Nucleus accumbens (tissue), 56 donors: ENCODE measurements around the gene GAA.

Experiments
- DNase-seq, 56 donors: peaks; one replicate each; lab custom pipeline; 2025; lab: John Stamatoyannopoulos, UW

The GAA gene

DNA sequence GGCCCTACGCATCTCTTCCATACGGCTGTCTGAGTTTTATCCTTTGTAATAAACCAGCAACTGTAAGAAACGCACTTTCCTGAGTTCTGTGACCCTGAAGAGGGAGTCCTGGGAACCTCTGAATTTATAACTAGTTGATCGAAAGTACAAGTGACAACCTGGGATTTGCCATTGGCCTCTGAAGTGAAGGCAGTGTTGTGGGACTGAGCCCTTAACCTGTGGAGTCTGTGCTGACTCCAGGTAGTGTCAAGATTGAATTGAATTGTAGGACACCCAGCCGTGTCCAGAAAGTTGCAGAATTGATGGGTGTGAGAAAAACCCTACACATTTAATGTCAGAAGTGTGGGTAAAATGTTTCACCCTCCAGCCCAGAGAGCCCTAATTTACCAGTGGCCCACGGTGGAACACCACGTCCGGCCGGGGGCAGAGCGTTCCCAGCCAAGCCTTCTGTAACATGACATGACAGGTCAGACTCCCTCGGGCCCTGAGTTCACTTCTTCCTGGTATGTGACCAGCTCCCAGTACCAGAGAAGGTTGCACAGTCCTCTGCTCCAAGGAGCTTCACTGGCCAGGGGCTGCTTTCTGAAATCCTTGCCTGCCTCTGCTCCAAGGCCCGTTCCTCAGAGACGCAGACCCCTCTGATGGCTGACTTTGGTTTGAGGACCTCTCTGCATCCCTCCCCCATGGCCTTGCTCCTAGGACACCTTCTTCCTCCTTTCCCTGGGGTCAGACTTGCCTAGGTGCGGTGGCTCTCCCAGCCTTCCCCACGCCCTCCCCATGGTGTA is 1.5 kb downstream of the GAA start:
- DNase-seq, result no peak

- no peak for DNase-seq
These were observed 2.2 kb downstream of the GAA start for GRCh38 chr17:80103449-80104085.

DNA sequence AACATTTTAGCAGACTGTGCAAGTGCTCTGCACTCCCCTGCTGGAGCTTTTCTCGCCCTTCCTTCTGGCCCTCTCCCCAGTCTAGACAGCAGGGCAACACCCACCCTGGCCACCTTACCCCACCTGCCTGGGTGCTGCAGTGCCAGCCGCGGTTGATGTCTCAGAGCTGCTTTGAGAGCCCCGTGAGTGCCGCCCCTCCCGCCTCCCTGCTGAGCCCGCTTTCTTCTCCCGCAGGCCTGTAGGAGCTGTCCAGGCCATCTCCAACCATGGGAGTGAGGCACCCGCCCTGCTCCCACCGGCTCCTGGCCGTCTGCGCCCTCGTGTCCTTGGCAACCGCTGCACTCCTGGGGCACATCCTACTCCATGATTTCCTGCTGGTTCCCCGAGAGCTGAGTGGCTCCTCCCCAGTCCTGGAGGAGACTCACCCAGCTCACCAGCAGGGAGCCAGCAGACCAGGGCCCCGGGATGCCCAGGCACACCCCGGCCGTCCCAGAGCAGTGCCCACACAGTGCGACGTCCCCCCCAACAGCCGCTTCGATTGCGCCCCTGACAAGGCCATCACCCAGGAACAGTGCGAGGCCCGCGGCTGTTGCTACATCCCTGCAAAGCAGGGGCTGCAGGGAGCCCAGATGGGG is 3.1 kb downstream of the GAA start:
- DNase-seq, result no peak

DNA sequence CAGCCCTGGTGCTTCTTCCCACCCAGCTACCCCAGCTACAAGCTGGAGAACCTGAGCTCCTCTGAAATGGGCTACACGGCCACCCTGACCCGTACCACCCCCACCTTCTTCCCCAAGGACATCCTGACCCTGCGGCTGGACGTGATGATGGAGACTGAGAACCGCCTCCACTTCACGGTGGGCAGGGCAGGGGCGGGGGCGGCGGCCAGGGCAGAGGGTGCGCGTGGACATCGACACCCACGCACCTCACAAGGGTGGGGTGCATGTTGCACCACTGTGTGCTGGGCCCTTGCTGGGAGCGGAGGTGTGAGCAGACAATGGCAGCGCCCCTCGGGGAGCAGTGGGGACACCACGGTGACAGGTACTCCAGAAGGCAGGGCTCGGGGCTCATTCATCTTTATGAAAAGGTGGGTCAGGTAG is 3.6 kb downstream of the GAA start:
- DNase-seq, result no peak

- DNase-seq, result peak in 25 of 56 donors; percentile 10 to 70 (median 31)
These were observed 4.4 kb downstream of the GAA start for GRCh38 chr17:80105762-80106161.

DNA sequence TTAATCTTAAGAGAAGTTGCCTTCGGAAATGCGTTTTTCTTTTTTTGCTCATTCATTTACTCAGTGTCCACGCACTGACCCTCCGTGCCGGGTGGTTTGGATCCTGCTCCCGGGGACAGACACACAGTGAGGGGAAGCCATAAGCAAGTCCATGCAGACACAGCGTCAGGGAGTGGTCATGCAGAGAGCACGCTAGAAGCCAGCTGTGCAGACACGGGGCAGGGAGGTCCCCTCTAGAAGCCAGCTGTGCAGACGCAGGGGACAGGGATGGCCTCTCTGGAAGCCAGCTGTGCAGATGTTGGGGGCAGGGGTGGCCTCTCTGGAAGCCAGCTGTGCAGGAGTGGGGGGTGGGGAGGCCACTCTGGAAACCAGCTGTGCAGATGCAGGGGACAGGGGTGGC is 4.8 kb downstream of the GAA start:
- no peak for DNase-seq

DNA sequence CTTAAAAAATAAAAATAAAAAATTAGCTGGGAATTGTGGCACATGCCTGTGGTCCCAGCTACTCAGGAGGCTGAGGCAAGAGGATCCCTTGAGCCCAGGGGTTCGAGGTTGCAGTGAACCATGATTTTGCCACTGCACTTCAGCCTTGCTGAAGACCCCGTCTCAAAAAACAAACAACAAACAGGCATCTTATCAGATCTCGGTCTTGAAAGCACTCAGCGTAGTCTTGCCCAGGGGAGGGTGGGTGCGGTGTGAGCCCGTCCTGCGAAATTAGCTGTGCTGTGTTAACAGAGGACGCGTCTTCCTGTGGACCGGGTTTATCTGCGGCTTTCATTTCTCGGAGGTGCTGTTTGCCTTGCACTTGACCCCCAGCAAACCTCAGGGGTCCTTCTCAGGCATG is 5.4 kb downstream of the GAA start:
- no peak for DNase-seq

DNA sequence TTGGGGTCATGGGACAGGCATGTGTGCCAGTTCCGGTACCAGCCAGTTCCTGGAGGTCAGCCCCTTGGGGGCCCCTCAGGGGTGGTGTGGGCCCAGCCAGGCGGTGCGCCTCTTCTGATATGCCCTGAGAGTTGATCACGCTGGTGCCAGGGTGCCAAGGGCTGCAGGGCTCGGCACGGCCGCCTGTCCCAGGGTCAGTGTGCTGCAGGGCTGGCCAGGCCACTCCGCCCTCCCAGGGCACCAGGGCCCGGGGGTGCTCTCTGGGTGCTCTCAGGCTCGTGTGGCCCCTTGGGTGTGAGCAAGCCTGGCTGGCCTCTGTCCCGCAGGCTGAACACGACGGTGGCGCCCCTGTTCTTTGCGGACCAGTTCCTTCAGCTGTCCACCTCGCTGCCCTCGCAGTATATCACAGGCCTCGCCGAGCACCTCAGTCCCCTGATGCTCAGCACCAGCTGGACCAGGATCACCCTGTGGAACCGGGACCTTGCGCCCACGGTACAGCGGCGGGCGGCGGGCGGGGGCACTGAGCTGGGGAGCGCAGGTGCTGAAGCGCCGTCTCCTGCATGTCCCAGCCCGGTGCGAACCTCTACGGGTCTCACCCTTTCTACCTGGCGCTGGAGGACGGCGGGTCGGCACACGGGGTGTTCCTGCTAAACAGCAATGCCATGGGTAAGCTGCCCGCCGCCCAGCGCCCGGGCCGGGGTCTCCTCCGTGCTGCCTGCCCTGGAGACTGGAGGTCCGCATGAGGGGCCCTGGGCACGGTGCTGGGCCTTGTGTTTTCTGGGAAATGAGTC is 6.0 kb downstream of the GAA start:
- no peak for DNase-seq

DNA sequence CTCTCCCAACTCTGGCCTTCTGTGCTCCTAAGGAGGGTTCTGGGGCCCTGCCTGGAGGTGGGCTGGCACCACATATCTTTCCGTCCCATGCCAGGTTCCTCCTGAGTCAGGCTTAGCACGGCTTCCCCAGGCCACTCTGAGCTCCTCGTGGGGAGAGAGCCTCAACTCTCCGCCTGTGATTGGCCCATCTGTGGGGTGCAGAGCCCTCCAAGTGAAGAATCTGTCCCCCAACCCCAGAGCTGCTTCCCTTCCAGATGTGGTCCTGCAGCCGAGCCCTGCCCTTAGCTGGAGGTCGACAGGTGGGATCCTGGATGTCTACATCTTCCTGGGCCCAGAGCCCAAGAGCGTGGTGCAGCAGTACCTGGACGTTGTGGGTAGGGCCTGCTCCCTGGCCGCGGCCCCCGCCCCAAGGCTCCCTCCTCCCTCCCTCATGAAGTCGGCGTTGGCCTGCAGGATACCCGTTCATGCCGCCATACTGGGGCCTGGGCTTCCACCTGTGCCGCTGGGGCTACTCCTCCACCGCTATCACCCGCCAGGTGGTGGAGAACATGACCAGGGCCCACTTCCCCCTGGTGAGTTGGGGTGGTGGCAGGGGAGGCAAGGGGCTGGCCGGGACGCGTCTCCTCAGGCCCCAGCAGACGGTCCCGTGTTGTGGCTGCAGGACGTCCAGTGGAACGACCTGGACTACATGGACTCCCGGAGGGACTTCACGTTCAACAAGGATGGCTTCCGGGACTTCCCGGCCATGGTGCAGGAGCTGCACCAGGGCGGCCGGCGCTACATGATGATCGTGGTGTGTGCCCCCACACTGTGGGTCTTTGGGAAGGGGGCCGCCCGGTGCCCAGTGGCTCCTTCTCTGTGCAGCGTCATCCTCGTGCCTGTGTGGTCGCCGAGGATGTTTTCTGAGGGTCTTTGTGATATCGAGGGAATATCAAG is 6.9 kb downstream of the GAA start:
- DNase-seq, result no peak

GRCh38 chr17:80109066-80109660 is 7.8 kb downstream of the GAA start:
- no peak for DNase-seq

DNA sequence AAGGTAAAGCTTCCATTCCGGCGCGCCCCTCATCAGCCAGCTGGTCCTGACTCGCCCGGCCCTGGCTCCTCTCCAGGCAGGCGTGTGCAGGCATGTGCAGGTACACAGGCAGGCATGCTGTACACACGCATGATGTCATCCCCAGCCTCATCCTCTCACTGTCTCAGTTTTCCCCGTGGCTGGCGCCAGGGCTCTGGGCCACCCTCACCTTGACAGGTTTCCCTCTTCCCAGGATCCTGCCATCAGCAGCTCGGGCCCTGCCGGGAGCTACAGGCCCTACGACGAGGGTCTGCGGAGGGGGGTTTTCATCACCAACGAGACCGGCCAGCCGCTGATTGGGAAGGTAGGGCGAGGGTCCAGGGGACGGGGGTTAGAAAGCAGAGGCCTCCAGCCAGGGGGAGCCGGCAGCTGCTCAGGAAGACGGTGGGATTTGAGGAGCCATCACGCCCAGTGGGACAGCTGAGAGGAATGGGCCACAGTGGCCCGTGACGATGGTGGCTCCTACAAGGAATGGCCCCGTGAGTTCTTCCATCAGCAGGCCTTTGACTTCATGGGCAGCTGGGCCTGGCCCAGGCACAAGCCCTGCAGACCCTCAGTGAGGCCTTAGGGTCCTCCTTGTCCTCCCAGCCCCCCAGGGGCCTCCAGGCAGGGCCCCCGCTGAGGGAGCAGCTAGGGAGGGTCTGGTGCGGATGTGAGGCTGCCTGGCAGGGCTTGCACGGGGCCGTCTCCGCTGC is 8.5 kb downstream of the GAA start:
- DNase-seq, result no peak

- no peak for DNase-seq
These were observed 9.0 kb downstream of the GAA start for GRCh38 chr17:80110447-80110812.

GRCh38 chr17:80110927-80111701 is 9.7 kb downstream of the GAA start:
- no peak for DNase-seq

DNA sequence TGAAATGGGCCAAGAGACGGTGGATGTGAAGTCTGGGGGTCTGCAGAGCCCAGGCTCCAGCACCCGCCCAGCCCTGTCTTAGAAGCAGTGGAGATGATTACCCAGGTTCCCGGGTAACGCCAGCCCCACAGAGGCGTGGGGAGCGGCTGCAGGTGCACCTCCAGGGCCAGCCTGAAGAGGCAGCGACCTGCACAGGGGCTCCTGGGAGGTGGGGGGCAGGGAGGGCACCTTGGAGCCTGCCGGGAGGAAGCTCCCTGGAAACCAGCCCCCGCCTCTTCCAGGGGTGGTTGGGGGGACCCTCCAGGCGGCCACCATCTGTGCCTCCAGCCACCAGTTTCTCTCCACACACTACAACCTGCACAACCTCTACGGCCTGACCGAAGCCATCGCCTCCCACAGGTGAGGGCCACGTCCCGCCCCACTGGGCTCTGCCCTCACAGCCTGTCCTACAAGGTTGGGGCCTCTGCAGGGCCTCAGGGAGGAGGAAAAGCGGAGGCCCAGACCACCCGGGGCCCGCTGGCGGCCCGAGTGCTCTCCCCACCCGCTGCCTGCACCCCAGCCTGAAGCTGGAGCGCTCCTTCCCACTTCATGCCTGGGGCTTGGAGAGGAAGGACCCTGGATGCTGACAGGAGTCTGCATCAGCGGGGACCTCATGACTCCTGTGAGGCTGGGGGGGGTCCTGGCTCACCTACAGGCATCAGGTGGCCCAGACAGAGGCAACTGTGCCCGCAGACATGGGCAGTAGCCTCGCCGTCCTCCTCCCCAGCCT is 10.5 kb downstream of the GAA start:
- no peak for DNase-seq

- no peak for DNase-seq
These were observed 11.2 kb downstream of the GAA start for GRCh38 chr17:80112471-80113032.

- no peak for DNase-seq
These were observed 11.7 kb downstream of the GAA start for GRCh38 chr17:80113033-80113484.

DNA sequence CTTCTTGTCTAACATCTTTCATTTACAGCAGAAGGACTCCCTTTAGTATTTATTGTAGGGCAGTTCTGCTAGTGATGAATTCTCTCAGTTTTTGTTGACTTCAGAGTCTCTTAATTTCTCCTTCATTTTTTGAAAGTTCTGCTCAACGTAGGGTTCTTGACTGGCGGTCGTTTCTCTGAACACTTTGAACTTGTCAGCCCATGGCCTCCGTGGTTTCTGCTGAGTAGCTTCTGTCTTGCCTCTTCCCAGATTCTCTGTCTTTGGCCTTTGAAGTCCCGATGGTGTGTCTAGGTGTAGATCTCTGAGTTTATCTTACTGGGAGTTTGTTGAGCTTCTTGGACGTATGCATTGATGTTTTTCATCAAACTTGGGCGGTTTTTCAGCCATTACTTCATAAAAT is 13.4 kb downstream of the GAA start:
- DNase-seq, result no peak
